ENCODE data around the gene AMZ1.

The AMZ1 gene

DNA sequence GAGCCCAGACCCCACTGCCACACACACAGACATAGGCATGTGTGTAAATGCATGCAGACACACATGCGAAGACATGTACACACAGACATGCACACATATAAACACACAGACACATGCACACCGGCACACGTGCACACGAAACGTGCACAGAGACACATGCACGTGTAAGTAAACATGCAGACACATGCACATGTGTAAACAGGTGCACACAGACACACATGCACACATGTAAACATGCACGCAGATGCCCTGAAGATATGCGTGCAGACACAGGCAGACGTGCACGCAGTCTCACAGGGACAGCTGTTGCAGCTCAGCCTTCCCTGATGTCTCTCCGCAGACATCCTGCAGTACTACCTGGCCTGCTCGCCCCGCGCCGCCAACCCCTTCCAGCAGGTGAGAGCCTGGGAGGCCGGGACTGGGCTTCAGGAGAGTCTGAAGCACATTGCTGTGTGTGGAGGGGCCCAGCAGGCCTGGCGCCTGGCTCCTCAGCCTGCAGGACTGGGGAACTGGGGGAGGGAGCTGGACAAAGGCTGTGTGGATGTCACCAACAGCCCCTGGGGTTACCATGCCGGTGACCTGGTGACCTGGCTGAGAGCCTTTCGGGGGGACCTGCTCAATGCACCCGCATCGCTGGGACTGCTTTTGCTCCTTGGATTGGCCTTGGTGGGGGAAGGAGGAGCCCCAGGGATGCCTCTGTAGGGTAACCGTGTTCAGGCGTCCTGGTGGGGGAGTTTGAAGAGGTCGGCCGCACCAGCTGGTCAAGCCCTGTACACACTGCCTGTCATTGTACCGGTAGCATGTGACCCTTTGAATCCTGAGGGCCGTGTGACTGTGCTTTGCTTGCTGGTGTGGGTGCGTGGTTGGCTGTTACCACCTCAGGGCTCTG is 35.9 kb upstream of the AMZ1 start:
- no peak for DNase-seq

DNA sequence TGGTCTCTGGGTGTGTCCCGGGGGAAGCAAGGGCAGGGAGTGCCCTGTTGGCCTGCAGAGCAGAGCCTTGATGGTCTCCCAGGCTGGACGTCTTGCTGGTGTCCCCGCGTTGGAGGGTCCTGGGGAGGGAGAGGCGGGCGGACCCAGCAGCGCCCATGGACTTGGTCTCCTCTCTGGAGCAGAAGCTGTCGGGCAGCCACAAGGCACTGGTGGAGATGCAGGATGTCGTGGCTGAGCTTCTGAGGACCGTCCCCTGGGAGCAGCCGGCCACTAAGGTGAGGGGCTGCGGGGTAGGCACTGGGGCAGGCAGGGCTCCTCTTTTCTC is 35.3 kb upstream of the AMZ1 start:
- no peak for DNase-seq

DNA sequence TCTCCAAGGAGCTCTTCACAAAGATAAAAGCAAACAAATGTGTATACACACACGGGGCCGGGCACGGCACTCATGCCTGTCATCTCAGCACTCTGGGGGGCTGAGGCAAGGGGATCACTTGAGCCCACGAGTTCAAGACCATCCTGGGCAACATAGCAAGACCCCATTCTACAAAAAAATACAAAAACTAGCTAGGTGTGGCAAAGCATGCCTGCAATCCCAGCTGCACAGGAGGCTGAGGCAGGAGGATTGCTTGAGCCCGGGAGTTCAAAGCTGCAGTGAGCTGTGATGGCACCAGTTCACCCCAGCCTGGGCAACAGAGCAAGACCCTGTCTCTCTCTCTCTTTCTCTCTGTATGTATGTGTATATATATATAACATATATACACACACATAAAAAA is 33.9 kb upstream of the AMZ1 start:
- DNase-seq, result no peak

DNA sequence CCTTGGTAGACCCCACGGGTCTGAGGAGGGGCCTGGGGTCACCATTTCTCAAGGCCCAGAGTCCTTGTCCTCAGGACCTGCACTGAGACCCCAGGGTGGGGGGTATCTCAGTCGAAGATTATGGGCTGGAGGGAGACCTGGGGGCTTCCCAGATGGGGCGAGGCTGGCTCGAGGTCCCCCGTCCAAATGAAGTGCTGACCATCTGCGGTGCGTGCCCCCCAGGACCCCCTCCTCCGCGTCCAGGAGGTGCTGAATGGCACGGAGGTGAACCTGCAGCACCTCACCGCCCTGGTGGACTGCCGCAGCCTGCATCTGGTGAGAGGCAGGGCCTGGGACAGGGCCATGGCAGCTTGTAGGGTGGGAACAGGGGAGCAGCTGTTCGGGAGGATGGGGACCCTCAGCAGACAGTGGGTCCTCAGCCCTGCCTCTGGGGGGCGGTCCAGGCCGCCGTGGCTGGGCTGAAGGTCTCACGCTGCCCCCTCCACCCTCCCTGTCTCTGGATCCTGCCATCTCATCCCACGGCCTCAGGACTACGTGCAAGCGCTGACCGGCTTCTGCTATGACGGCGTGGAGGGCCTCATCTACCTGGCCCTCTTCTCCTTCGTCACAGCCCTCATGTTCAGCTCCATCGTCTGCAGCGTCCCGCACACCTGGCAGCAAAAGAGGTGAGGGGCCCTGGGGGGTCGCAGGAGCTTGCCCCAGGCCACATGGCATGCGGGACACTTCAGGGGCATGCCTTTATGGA is 32.0 kb upstream of the AMZ1 start:
- no peak for DNase-seq

DNA sequence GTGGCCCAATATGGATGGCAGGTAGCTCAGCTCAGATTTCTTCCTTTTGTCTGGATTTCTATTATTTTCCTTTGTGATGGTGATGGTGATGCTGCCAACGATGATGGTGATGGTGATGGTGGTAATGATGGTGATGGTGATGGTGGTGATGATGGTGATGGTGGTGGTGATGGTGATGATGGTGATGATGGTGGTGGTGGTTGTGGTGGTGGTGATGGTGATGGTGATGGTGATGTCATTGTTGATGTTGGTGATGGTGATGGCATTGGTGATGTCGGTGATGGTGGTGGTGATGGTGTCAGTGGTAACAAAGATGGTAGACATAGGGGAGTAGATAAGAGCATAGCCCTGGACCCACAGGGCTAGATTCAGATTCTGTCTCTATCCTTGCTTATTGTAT is 30.8 kb upstream of the AMZ1 start:
- no peak for DNase-seq

DNA sequence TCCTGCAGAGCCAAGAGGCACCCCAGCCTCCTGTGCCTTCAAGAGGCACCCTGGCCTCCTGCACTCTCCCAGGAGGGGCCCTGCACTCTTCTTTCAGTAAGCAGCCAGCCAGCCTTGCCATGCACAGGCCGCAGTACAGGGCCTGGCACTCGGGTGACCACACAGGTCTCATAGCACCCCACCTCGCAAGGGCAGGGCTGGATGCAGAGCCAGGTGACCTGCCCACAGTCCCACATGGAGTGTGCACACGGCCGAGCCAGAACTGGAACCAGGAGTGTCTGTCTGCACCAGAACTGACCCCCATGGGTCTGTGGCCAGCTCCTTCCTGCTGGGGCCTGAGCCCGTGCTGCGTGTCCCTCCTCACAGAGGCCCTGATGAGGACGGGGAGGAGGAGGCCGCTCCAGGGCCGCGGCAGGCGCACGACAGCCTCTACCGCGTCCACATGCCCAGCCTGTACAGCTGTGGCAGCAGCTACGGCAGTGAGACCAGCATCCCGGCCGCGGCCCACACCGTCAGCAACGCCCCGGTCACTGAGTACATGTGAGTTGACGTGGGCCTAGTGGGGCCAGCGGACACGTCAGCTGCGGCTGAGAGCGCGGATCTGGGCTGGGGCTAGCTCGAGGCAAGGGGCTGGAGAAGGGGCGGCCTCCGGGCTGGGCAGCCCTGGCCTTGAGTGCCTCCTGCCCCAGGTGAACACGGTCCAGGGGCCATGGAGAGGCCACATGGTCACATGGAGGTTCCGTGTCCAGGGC is 29.9 kb upstream of the AMZ1 start:
- no peak for DNase-seq

DNA sequence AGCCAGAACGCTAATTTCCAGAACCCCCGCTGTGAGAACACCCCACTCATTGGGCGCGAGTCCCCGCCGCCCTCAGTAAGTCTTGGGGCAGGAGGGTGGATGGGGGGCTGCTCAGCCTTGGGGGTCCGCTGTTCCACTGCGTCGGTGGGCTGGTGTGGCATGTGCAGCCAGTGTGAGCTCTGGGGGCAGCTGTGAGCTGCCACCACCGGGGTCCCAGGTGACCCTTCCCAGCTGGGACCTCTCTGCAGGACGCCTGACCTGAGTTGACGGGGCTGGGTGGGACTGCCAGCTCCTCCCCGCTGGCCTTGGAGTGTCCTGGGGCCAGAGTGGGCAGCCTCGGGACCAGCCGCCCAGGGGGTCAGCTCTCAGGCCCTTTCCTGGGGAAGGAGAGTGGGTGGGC is 29.1 kb upstream of the AMZ1 start:
- DNase-seq, result no peak

DNA sequence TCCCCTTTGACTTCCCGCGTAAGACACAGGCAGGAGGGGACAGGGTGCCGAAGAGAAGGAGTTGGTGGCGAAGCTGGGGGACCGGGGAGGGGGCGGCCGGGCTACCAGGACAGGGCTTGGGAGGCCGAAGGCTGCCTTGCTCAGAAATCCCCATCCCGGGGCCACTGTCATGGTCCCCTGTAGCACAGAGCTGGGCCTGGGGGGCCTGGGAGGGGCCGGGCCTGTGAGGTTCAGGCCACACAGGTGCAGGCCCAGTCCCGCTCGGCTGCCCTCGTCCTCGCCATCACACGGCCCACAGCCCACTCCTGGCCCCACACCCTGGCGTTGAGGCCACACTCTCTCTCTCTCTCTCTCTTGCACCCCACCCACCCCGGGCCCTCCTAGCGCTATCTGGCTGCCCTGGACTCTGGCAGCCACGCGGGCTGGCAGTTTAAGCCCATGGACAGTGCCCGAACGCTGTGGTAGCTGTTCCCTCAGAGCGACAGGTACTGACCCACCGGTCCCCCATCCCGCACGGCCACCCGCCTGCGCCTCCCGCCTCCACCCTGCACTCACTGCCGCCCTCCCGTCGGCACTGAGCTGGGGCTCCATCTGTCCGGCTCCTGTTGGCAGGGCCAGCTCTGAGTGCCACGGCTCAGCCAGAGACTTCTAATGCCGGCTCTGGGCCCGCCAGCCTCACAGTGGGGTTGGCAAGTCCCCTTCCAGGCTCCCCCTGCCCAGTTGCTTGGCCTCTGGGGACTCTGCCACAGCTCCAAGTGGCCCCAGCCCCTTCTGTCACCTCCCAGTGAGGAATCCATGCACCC is 28.2 kb upstream of the AMZ1 start:
- DNase-seq, result no peak

DNA sequence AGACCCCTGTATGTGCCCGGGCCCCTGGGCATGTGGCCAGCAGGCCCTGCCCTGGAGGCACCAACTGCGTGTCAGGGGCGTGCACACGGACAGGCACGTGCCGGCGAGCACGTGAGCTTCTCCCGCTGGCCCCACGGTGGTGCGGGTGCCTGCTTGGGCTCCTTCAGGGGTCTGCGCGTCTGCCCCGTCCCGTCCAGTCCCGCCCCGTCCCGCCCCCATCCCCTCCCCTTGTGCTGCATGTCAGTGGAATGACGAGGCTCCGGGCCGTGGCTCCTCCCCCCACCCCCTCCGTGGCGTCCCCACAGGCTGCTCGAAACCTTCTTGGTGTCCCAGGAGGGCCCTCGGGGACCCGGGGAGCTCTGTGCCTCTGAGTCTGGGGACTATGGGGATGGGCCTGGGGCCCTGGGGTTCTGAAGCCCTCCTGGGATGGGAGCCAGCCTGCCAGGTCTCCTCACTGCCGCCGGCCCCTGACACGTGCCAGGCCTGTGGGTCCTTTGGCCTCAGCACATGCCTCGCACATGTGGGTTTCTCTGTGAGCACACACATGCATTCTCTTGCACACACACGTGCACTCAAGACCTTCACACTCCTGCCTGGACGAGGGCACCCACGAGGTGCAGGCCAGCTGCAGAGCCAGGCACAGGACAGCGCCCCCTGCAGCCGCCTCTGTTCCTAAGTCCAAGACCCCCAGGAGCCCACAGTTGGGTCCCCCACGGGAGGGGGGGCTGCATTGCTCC is 27.5 kb upstream of the AMZ1 start:
- no peak for DNase-seq

DNA sequence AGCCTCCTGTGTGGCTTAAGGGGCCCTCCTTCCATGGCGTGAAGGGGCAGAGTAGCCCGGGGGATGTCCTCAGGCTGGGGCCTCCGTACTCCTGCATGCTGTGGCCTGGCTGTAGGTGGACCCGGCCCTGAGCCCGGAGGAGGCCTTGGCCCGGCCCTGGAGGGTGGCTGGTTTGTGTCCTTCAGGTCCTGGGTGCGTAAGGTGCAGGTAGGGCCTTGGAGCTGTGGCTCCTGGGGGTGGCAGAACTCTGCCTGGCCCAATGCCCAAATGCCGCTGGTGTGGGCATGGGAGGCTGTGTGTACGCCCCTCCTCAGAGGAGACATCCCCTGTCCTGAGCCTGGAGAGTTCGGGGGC is 26.9 kb upstream of the AMZ1 start:
- no peak for DNase-seq

DNA sequence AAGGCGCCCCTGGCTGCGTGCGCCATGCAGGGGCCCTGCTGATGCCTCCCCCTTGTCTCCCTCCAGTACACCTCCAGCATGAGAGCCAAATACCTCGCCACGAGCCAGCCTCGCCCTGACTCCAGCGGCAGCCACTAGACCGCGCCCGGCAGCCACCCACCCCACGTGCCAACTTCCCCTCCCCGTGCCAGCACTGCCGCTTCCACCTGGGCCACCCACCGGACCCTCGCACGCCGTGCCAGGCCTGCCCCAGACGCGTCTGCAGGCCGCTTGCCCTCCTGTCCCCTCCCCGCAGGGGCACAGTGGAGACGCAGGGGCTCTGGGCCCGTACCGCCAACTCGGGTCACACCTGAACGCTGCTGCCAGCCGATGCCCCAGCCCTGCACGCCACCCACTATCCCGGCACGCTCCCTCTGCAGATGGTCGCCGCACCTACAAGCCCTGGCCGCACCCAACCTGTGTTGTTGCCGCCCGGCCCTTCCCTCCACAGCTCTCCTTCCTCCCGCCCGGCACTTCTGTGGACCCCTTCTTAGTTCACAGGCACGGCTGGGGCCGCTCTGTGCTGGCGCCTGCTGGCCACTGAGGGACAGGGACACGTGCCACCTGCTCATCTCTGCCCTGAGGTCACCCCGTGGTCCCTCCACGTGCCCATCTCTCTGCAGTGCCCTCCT is 26.3 kb upstream of the AMZ1 start:
- no peak for DNase-seq

DNA sequence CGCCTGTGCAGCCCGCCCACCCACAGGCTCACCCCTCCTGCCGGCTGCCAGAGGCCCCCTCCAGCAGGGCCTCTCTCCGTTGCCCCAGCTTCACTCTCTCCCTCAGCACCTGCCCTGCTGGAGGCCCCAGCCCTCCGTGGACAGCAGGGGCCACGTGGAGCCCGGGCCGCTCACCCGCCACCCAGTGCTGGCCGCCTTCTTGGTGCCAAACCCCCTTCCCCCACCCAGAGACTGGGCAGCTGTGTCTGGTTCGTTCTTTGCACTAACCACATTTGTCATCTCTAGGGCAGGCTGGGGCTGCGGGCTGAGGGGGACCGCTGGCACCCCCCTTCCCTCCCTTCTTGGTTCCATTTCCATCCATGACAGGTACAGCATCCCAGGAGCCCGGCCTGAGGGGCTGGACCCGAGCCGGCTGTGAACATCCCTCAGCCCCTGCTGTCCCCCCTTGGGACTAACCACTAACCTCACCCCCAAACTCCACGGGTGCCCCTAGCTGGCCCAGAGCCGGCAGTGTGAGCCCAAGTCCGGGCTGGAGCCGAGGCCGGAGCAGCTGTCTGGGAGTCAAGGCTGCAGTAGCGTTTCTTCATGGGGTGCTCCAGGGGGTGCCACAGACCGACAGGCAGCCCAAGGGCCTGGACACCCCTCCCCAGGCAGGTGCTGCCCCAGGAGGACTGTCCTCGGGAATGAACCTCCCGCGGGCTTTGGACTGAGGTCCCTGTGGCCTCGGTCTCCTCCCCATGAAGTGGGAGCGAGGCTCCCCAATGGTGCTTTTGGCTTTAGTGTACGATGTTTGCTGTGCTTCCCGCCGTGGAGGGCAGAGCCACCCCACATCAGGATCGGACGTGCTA is 25.5 kb upstream of the AMZ1 start:
- DNase-seq, result no peak

DNA sequence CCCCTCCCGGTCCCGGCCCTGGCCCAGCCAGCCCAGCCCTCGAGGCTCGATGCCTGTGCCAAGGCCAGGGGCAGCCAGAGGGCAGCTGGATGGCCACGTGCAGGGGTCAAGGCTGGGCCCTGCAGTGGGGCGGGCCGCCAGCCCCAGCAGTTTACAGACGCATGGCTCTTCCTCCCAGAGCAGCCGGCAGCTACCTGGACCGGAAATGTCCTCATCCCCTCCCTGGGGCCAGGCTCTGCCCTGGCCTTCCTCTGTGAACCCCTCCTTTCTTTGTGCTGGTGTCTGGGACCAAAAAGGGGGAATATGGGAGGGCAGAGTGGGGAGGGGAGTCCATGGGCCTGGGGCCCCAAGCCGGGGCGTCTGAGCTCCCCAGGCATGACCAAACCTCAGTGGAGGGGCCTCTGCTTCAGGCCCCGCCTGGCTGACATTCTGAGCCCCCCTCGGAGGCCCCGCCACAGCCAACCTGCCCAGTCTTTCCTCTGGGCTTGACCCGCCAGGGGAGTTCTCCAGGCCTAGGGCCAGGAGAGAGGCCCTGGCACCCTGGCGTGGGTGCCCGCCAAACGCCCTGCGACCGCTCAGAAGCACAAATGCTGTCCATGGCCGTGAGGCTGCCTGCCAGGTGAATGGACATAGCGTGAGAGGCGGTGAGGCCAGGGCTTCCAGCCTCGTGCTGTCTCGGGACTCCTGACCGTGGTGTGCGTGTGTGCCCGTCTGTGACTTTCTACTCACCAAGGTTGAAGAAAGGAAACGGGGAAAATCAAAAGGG is 24.7 kb upstream of the AMZ1 start:
- no peak for DNase-seq

DNA sequence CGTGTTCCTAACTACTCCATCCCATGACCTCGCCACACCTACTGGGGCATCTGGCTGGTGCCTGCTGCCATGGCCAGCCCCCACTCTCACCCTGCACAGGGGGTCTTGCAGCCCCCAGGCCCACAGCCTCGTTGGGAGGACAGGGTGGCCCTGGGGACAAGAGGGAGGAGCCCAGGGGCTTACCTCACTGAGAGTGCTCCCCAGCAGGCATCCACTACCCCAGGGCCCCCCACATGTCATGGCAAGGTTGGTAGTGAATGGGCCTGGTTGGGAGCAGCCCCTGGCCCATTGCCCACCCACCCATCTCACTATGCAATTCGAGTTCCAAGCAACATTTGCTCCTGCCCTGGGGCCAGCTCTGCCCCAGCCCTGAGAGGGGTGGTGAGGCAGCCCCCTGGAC is 24.0 kb upstream of the AMZ1 start:
- DNase-seq, result no peak

DNA sequence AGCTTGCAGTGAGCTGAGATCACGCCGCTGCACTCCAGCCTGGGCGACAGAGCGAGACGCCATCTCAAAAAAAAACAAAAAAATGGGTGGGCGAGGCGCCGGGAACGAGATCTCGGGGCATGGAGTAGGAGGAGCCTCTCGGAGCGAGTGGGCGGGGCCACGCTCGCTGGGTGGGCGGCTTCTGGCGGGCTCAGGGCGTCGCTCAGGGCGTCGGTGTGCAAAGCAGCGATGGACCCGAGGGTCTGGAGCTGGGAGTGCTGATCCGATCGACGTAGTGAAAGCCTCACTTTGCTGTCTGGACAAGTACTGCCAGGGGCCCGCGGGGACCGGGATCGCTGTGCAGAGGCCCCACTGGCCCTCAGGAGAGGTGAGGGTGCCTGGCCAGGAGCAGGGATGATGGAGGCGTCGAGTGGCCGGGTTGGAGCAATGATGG is 22.6 kb upstream of the AMZ1 start:
- DNase-seq, result no peak

DNA sequence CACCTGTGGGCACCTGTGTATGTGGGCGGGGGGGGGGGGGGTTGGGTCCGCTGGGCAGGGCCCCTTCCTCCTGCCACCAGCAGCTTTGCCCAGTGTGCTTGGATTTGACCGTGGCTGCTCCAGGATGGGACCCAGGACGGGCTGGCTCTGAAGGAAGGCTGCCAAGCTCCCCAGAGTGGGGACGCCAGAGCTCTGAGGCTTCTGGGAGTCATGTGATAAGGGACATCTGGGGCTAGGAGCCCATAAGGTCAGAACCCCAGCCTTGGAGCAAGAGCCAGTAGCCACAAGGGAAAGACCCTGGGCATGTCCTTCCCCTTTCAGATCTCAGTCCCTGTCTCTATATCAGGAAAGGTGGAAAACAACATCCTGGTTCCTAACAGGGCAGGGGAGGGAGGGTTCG is 21.8 kb upstream of the AMZ1 start:
- DNase-seq, result no peak

DNA sequence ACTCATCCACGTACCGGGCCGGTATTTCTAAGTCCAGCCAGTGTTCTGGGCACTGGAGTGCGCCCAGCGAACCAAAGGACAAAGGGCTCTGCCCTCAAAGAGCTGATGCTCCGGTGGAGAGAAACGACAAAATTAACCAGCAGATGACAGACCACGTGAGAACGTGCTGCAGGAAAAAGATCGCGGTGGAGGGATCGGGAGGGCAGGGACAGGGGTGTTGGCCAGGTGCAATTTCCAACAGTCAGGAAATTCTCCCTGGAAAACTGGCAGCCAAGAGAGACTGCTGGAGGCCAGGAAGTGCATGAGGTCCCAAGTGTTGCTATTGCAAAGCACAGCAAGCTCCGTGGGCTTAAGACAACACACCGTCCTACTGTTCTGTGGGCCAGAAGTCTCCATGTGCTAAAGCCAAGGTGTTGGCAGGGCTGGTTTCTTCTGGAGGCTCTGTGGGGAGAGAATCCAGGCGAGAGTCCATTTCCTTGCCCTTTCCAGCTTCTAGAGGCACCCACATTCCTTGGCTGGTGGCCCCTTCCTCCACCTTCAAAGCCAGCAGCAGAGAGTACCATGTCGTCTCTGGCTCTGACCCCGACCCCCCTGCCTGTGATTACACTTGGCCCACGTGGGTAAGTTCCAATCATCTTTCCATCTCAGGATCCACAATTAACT is 21.3 kb upstream of the AMZ1 start:
- no peak for DNase-seq

DNA sequence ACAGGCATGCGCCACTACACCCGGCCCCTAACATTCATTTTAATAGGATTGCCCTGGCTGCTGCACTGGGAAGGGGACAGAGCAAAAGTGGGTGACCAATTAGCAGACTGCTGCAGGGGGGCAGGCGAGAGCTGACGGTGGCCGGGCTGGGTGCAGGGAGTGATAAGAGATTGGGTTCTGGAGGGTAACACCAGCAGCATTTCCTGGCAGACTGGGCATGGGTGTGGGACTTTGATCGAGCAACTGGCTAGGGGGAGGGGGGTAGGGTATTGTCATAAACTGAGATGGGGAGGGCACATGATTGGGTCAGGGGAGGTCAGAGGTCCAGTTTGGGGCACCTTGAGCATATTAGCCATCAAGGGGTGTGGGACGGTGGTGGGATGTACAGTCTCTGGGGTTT is 20.2 kb upstream of the AMZ1 start:
- DNase-seq, result no peak

DNA sequence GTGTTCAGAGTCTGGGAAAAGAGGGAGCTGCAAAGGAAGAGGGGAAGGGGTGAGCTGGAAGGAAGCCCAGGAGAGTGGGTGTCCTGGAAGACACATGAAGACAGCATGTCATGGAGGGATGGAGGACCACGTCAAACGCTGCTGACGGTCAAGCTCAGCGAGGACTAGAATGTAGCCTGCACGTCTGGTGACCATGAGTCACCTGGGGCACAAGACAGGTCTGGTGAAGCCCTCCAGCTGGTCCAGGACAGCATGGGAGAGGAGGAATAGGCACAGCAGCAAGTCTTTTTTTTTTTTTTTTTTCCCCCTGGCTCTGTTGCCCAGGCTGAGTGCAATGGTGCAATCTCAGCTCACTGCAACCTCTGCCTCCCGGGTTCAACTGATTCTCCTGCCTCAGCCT is 19.6 kb upstream of the AMZ1 start:
- DNase-seq, result no peak
